Measurements from ENCODE around the gene ASIC1.

ASIC1 gene

GRCh38 chr12:50041062-50041860 is 16.1 kb upstream of the ASIC1 start:
- no peak for TF ChIP-seq CTCF (IDR thresholded peaks at IDR 0.05; ENCODE audit: insufficient read depth, low read depth, low read length, missing control alignments)
- no peak for DNase-seq (ENCODE audit: low read depth)
- no peak overlapping the region for H3K4me3 ChIP-seq (ENCODE audit: low read length)

- no peak overlapping the region for H3K4me3 ChIP-seq (ENCODE audit: low read length)
- no peak for TF ChIP-seq CTCF (IDR thresholded peaks at IDR 0.05; ENCODE audit: insufficient read depth, low read depth, low read length, missing control alignments)
- DNase-seq (ENCODE audit: low read depth): no peak
These were observed 15.4 kb upstream of the ASIC1 start for GRCh38 chr12:50041962-50042361.

GRCh38 chr12:50042693-50043092 is 14.7 kb upstream of the ASIC1 start:
- DNase-seq (ENCODE audit: low read depth): no peak
- no peak overlapping the region for H3K4me3 ChIP-seq (ENCODE audit: low read length)
- TF ChIP-seq CTCF (IDR thresholded peaks at IDR 0.05; ENCODE audit: insufficient read depth, low read depth, low read length, missing control alignments): no peak

GRCh38 chr12:50043308-50043707 is 14.1 kb upstream of the ASIC1 start:
- no peak for DNase-seq (ENCODE audit: low read depth)
- no peak for TF ChIP-seq CTCF (IDR thresholded peaks at IDR 0.05; ENCODE audit: insufficient read depth, low read depth, low read length, missing control alignments)
- H3K4me3 ChIP-seq (ENCODE audit: low read length): no peak overlapping the region

GRCh38 chr12:50043854-50044253 is 13.5 kb upstream of the ASIC1 start:
- no peak for DNase-seq (ENCODE audit: low read depth)
- no peak for TF ChIP-seq CTCF (IDR thresholded peaks at IDR 0.05; ENCODE audit: insufficient read depth, low read depth, low read length, missing control alignments)
- H3K4me3 ChIP-seq (ENCODE audit: low read length): no peak overlapping the region

GRCh38 chr12:50047693-50048250 is 9.6 kb upstream of the ASIC1 start:
- no peak for DNase-seq (ENCODE audit: low read depth)
- TF ChIP-seq CTCF (IDR thresholded peaks at IDR 0.05; ENCODE audit: insufficient read depth, low read depth, low read length, missing control alignments): no peak
- no peak overlapping the region for H3K4me3 ChIP-seq (ENCODE audit: low read length)

All from epithelial cell of esophagus (primary cell).